Activated CD8-positive, alpha-beta memory T cell treated with anti-CD3 and anti-CD28 coated beads for 4 hours (primary cell): ENCODE measurements around the gene SULT1C4.
"Not testable (repeated sequence)": the region's sequence is repeated elsewhere in the genome, so short reads cannot be mapped to it uniquely, and the experiment has no call there.

Source experiments
- DNase-seq, 2 donors: peaks; one replicate each; pipeline ENCODE4 v3.0.0-alpha.2; 2020; ENCODE audit warnings: low read depth in 2 of 2

SULT1C4 gene

DNA sequence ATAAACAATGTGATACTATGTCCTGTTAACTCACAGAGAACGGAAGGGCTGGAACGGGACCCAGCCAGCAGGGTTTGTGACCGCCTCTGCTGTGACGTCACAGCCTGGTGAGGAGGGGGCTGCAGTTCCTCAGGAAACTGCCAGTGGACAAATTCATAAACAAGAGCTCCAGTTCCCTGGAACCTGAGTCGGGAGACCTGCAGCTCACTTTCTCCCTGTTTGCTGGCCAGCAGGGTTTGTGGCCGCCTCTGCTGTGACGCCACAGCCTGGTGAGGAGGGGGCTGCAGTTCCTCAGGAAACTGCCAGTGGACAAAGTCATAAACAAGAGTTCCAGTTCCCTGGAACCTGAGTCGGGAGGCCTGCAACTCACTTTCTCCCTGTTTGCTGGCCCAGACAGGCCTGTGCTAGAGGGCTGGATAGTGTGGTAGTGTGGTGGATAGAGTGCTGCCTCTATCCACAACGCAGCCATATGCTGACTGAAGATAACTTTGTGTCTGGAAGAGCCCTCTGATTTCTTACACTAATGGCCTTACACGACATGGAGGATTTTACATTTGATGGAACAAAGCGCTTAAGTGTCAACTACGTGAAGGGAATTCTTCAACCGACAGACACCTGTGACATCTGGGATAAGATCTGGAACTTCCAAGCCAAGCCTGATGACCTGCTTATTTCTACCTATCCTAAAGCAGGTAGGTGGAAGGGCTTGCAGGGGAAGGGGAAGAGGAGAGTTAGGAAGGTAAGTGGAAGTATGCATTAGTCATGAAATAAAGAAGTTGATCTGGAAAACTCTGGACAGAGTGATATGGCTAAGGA lies at the start of gene SULT1C4:
Gene SULT1C4, plus strand, starts transcription at position 140 of the 816 bp plus-strand sequence. Its CDS starts 384 bp downstream, at position 524.
- DNase-seq = no peak

DNA sequence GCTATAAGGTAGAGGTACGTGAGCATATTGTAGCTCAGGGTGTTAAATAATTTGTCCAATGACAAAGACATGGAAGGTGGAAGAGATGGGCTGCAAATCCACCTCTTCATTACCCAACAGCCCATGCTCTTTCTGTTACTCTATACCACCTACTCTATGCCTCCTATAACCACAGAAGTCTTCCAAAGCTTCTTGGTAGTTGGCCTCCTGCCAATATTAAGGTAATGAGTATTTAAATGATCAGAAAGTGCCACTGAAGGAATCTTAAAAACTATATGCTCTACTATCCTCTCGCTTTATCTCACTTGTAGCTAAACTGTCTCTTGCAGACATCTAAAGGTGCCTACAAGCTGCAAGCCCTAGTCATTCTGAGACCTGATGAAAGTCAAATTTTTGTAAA lies 48.0 kb upstream of the SULT1C4 start:
- DNase-seq = no peak

GRCh38 chr2:108330979-108331378 lies 46.8 kb upstream of the SULT1C4 start:
- no peak for DNase-seq

DNA sequence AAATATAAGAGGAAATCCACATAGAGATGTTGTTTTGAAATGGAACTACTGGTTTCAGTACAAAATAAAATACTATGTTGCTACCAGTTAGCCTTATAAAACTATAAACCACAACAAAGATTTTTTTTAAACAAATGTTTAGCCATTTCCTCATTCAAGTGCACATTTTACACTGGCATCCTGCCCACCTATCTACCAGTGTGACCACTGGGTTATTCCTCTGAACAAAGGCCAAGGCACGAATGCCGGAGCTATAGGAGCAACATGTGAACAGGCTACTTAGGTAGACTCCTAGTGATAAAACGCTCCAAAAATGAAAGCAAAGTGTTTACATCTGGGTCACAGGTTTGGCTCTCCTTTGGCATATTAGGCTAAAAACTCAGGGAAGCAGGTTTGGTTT lies 31.8 kb upstream of the SULT1C4 start:
- no peak for DNase-seq

GRCh38 chr2:108346827-108347226 lies 30.9 kb upstream of the SULT1C4 start:
- no peak for DNase-seq

DNA sequence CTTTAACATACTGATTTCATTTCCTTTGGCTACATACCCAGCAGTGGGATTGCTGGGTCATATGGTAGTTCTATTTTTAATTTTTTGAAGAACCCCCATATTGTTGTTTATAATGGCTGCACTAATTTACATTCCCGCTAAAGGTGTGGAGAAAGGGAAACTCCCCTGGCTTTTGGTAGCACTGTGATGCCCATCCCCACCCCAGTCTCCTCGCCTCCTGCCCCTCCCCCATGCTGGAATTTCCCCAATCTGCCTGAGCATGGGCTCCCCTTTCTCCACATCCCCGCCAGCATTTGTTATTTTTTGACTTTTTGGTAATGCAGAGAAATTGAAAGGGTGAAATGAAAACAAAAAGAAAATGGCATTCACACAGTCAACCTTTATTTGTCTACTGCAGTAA lies 30.0 kb upstream of the SULT1C4 start:
- DNase-seq = no peak

- no peak for DNase-seq
These were observed 28.8 kb upstream of the SULT1C4 start for GRCh38 chr2:108348816-108349570.

GRCh38 chr2:108349571-108349928 lies 28.2 kb upstream of the SULT1C4 start:
- no peak for DNase-seq

GRCh38 chr2:108351889-108352288 lies 25.9 kb upstream of the SULT1C4 start:
- DNase-seq = no peak

DNA sequence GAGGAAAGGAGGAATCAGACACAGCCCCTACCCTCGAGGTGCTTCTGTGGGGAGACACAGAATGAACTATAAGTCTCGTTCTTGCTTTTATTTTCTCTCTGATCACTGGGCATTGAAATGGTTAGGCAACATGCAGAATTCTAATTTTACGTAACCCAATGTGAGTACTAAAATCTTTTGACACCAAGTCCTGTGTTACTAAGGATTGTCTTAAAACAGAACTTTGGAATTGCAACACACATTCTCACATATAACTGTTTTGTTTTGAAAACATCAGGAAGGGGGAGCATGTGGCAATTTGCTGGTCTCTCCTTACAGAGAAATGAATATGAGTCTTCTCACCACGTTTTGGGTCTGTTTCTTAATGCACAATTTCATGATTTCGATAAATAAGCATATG lies 23.6 kb upstream of the SULT1C4 start:
- no peak for DNase-seq

GRCh38 chr2:108355906-108356734 lies 21.6 kb upstream of the SULT1C4 start:
- no peak for DNase-seq

DNA sequence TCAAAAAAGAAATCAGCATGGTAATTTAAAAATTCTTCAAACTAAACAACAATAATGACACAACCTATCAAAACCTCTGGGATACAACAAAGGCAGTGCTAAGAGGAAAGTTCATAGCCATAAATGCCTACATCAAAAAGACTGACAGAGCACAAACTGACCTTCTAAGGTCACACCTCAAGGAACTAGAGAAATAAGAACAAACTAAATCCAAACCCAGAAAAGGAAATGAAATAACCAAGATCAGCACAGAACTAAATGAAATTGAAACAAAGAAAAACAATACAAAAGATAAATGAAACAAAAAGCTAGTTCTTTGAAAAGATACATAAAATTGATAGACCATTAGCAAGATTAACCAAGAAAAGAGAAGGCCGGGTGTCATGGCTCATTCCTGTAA lies 18.4 kb upstream of the SULT1C4 start:
- not testable (repeated sequence) for DNase-seq

DNA sequence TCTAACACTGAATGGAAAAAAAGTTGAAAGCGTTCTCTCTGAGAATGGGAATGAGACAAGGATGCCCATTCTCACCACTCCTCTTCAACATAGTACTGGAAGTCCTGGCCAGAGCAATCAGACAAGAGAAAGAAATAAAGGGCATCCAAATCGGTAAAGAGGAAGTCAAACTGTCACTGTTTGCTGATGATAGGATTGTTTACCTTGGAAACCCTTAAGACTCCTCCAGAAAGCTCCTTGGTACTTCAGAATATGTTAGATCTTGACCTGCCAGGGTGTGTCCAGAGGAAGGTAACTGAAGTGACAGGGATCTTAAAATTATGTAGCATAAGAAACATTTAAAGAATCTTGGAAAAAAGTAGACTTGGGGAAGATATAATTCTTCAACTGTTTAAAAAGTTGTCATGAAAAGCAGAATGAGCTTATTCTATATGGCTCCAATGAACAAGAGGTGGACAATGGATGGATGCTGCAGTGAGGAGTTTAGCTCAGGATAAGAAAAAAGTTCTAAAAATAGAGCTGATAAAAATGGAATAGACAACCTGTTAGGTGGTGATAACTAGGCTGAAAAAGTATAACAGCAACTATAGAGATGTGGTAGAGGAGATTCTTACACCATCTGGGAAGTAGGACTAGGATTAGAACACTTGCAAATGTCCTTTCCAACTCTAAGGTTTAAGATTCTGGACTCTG lies 16.8 kb upstream of the SULT1C4 start:
- no peak for DNase-seq

GRCh38 chr2:108363024-108363907 lies 14.5 kb upstream of the SULT1C4 start:
- no peak for DNase-seq

DNA sequence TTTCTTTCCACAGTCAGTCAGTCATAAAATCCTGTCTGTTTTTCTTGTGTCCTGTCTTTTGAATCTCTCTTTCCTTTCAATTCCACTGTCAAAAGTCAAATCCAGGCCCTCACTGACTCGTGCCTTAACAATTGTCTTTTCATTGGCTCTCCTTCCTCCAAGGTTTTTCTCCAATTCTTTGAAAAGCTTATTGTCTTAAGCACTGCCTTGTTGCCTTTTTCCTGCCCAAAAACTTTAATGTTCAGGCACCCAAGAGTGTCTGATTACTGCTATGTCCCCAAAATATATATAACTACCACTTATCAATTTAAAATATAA lies 13.9 kb upstream of the SULT1C4 start:
- no peak for DNase-seq

DNA sequence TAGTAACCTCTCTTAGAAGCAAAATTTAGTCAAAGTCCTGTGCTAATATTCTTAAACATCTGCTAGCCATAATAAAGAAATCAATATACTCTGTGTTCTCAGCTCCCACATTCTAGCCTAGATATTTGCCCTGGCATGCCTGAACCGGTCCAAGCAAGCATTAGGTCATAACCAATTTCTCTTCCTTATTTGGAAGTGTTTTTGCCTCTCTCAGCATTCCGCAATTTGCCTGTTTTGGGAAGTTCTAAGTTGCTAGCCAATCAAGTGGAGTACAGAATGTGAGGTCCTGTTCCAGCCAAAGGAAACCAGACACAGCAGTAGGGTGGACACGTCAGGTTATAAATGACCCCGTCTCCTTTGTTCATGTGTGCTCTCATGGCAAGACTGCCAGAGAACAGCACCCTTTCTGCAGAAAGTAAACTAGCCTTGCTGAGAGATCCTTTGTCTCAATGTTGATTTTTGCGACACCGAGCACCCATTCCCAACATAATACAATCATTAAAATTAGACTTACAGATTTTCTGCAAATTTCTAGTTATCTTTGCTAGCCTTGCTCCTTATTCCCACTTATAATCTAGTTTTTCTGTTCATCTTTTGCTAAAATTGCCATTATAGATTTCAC lies 13.0 kb upstream of the SULT1C4 start:
- no peak for DNase-seq

DNA sequence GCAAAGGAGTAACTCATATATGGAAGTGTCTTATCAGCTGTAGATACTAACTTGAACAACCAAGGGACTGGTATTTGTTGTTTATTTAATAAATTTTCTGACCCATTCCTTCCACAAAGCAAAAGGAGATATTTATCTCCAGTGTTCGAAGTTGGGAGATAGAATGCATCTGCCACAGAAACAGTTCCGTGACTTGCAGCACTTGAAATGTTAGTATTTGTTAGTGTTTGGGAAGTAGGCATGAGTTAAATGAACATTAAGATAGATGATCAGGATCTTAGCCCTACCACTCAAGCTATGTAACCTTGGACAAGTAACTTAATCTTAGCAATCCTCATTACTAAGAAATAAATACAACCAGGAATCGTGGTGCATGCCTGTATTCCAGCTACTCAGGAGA lies 12.1 kb upstream of the SULT1C4 start:
- no peak for DNase-seq

GRCh38 chr2:108367014-108367413 lies 10.7 kb upstream of the SULT1C4 start:
- no peak for DNase-seq

- DNase-seq = no peak
These were observed 10.1 kb upstream of the SULT1C4 start for GRCh38 chr2:108367561-108368175.

DNA sequence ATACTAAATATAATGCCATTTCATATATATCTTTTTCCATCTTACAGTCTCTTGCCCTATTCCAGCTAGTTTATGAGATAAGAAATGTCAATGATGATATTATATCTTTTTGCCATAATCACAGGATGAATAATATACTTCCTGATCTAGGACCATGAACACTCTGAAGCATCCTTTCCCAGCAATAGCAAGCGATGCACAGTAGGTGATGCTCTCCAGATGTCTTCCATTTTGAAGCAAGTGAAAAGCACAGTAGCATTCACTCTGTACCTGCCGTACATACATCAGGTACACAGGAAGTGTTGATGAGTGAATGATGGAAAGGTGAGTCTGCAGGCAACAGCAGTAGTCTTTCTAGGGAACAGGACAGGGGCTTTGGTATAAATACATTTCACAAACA lies 8.6 kb upstream of the SULT1C4 start:
- no peak for DNase-seq
